Measurements from ENCODE around the gene ADGRF4. TPM values are rescaled to one million over a fixed set of nuclear protein-coding genes. Genes with fewer than 3 reads are reported as not detected.

Gene ADGRF4
- polyA plus RNA-seq, 1 donor from 2014 or later: not detected

GRCh38 chr6:47752801-47753200 lies 54.4 kb downstream of the ADGRF4 start:
- Histone ChIP-seq H3K79me2 (replicated peaks; ENCODE audit: insufficient read depth, low read length) (no peaks in the 10 kb centered on the region), H3K4me2 (ENCODE audit: low read length) (no peak overlapping the region), H4K20me1 (ENCODE audit: insufficient read depth) (no peaks in the 10 kb centered on the region), H3K36me3 (ENCODE audit: insufficient read depth, low read length) (no peaks in the 10 kb centered on the region), H3F3A (ENCODE audit: insufficient read depth, low read length, poor library complexity, severe bottlenecking) (no peaks in the 10 kb centered on the region), H3K27me3 (ENCODE audit: insufficient read depth, low read depth, low read length) (no peaks in the 10 kb centered on the region), H3K27ac (ENCODE audit: low read length) (no peak overlapping the region), H3K9me3 (ENCODE audit: low read length) (no peaks in the 10 kb centered on the region), H2AFZ (ENCODE audit: low read depth, low read length) (no peak overlapping the region), H3K9ac (ENCODE audit: low read length) (no peak overlapping the region), H3K9me2 (ENCODE audit: insufficient read depth, low read length) (no peaks in the 10 kb centered on the region), H3K4me3 (ENCODE audit: low read length) (no peak overlapping the region)
- TF ChIP-seq EP300 (conservative IDR thresholded peaks at IDR 0.05; ENCODE audit: poor library complexity, severe bottlenecking): no peak
- no peak for TF ChIP-seq RAD21 (conservative IDR thresholded peaks at IDR 0.05)
- no peak for TF ChIP-seq POLR2AphosphoS5 (IDR thresholded peaks at IDR 0.05)

GRCh38 chr6:47759364-47759763 lies 61.0 kb downstream of the ADGRF4 start:
- H3K9me3 ChIP-seq (ENCODE audit: low read length): no peaks in the 10 kb centered on the region
- H3K4me2 ChIP-seq (ENCODE audit: low read length): no peak overlapping the region
- no peaks in the 10 kb centered on the region for H4K20me1 ChIP-seq (ENCODE audit: insufficient read depth)
- no peaks in the 10 kb centered on the region for H3K9me2 ChIP-seq (ENCODE audit: insufficient read depth, low read length)
- TF ChIP-seq EZH2 (IDR thresholded peaks at IDR 0.05; ENCODE audit: borderline replicate concordance, insufficient read depth, low read length, poor library complexity, severe bottlenecking) (no peak), EP300 (conservative IDR thresholded peaks at IDR 0.05; ENCODE audit: poor library complexity, severe bottlenecking) (no peak), RAD21 (conservative IDR thresholded peaks at IDR 0.05) (no peak), CTCF (IDR thresholded peaks at IDR 0.05; ENCODE audit: poor library complexity, severe bottlenecking) (no peak), SMC3 (conservative IDR thresholded peaks at IDR 0.05; ENCODE audit: poor library complexity) (no peak), MXI1 (conservative IDR thresholded peaks at IDR 0.05; ENCODE audit: poor library complexity, severe bottlenecking) (no peak), POLR2AphosphoS5 (IDR thresholded peaks at IDR 0.05) (no peak), TAF1 (IDR thresholded peaks at IDR 0.05; ENCODE audit: low read depth) (no peak), REST (IDR thresholded peaks at IDR 0.05; ENCODE audit: borderline replicate concordance) (no peak)
- H3K27me3 ChIP-seq (ENCODE audit: insufficient read depth, low read depth, low read length): no peaks in the 10 kb centered on the region
- H3K79me2 ChIP-seq (replicated peaks; ENCODE audit: insufficient read depth, low read length): no peaks in the 10 kb centered on the region
- H3K27ac ChIP-seq (ENCODE audit: low read length): no peak overlapping the region
- H3K9ac ChIP-seq (ENCODE audit: low read length): no peak overlapping the region
- H3F3A ChIP-seq (ENCODE audit: insufficient read depth, low read length, poor library complexity, severe bottlenecking): no peaks in the 10 kb centered on the region
- no peak overlapping the region for H3K4me3 ChIP-seq (ENCODE audit: low read length)
- H3K36me3 ChIP-seq (ENCODE audit: insufficient read depth, low read length): no peaks in the 10 kb centered on the region
- no peak overlapping the region for H2AFZ ChIP-seq (ENCODE audit: low read depth, low read length)

DNA sequence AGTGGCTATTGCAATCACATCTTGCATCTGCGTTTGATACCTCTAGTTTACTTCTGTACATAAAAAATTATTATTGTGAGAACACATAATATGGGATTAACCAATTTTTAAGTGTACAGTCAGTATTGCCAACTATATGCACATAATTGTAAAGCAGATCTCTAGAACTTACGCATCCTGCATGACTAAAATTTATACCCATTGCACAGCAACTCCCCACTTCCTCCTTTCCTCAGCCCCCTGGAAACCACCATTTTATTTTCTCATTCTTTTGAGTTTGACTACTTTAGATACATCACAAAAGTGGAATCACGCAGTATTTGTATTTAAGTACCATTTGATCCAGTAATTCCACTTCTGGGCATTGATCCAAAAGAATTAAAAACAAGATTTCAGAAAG lies 64.1 kb downstream of the ADGRF4 start:
- TF ChIP-seq RAD21 (conservative IDR thresholded peaks at IDR 0.05) (no peak), POLR2AphosphoS5 (IDR thresholded peaks at IDR 0.05) (no peak), TAF1 (IDR thresholded peaks at IDR 0.05; ENCODE audit: low read depth) (no peak), SMC3 (conservative IDR thresholded peaks at IDR 0.05; ENCODE audit: poor library complexity) (no peak), EZH2 (IDR thresholded peaks at IDR 0.05; ENCODE audit: borderline replicate concordance, insufficient read depth, low read length, poor library complexity, severe bottlenecking) (no peak), EP300 (conservative IDR thresholded peaks at IDR 0.05; ENCODE audit: poor library complexity, severe bottlenecking) (no peak), CTCF (IDR thresholded peaks at IDR 0.05; ENCODE audit: poor library complexity, severe bottlenecking) (no peak), REST (IDR thresholded peaks at IDR 0.05; ENCODE audit: borderline replicate concordance) (no peak), MXI1 (conservative IDR thresholded peaks at IDR 0.05; ENCODE audit: poor library complexity, severe bottlenecking) (no peak)
- Histone ChIP-seq H3K36me3 (ENCODE audit: insufficient read depth, low read length) (no peaks in the 10 kb centered on the region), H3K9me3 (ENCODE audit: low read length) (no peaks in the 10 kb centered on the region), H3K9ac (ENCODE audit: low read length) (no peak overlapping the region), H3K9me2 (ENCODE audit: insufficient read depth, low read length) (no peaks in the 10 kb centered on the region), H3K27me3 (ENCODE audit: insufficient read depth, low read depth, low read length) (no peaks in the 10 kb centered on the region), H4K20me1 (ENCODE audit: insufficient read depth) (no peaks in the 10 kb centered on the region), H3K4me2 (ENCODE audit: low read length) (no peak overlapping the region), H3F3A (ENCODE audit: insufficient read depth, low read length, poor library complexity, severe bottlenecking) (no peaks in the 10 kb centered on the region), H3K4me3 (ENCODE audit: low read length) (no peak overlapping the region), H3K27ac (ENCODE audit: low read length) (no peak overlapping the region), H3K79me2 (replicated peaks; ENCODE audit: insufficient read depth, low read length) (no peaks in the 10 kb centered on the region), H2AFZ (ENCODE audit: low read depth, low read length) (no peak overlapping the region)
